Measurements from ENCODE around the gene IL1RAPL1.
"Not testable (repeated sequence)": the region's sequence is repeated elsewhere in the genome, so short reads cannot be mapped to it uniquely, and the experiment has no call there.

Gene IL1RAPL1

DNA sequence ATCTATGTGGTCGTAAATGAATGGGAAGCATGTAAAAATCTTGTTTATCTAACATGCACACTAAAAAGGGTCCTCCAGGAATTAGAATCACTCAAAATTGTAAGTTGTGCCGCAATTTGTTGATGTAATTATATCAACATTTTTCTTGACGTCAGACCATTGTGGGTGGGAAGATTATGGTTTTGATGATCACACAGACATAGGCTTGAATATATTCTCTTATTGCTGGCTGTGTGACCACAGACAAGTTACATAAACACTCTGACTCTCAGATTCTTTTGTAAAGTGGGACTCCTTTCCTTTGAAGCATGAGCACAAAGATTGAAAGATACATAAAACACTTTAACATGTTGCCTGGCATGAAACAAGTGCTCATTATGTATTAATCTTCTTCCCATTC is 51.5 kb downstream of the IL1RAPL1 start:
- no peak for DNase-seq

- DNase-seq = no peak
Measured at GRCh38 chrX:28639451-28639850, 52.2 kb downstream of the IL1RAPL1 start.

- no peak for DNase-seq
Measured at GRCh38 chrX:28649541-28649940, 62.3 kb downstream of the IL1RAPL1 start.

GRCh38 chrX:28651186-28651585 is 63.9 kb downstream of the IL1RAPL1 start:
- DNase-seq = no peak

- DNase-seq = no peak
Measured at GRCh38 chrX:28659269-28659668, 72.0 kb downstream of the IL1RAPL1 start.

GRCh38 chrX:28665778-28666177 is 78.5 kb downstream of the IL1RAPL1 start:
- no peak for DNase-seq

GRCh38 chrX:28668303-28668702 is 81.1 kb downstream of the IL1RAPL1 start:
- no peak for DNase-seq

DNA sequence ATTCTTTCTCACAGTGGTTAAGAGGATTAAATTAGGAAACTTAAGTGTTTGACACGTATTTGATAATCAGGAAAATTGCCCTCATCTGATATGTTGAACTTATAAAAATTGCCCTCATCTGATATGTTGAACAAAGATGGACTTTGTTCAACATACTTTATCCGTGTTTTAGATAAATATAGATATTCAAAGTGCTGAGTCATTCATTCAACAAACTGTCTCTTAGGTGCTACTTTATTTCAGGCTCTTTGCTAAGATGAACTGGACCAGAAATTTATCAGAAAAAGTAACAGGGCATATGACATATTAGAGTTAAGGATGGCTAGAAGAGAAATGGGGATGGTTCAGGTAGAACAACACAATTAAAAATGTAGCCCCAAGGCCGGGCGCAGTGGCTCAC is 81.7 kb downstream of the IL1RAPL1 start:
- DNase-seq = no peak

DNA sequence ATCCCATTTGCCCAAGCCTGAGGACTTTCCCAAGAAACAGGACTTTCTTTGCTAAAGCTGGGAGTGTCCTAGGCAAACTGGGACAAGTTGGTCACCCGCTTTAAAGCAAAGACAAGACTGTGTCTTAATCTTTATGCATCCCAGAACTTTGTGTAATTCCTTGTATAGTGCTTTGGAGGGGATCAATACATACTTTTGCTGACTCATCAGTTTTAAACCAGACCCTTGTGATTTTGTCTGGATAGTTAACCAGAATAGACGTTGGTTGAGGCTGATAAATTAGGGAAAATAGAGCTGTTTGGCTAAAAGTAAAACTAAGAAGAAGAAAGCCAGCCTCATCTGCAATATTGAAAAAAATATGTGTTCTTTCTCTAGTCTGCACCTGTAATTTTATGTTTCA is 82.8 kb downstream of the IL1RAPL1 start:
- DNase-seq = no peak

GRCh38 chrX:28675173-28675572 is 87.9 kb downstream of the IL1RAPL1 start:
- DNase-seq = no peak

GRCh38 chrX:28693101-28693500 is 105.9 kb downstream of the IL1RAPL1 start:
- no peak for DNase-seq

- no peak for DNase-seq
Measured at GRCh38 chrX:28697732-28698131, 110.5 kb downstream of the IL1RAPL1 start.

DNA sequence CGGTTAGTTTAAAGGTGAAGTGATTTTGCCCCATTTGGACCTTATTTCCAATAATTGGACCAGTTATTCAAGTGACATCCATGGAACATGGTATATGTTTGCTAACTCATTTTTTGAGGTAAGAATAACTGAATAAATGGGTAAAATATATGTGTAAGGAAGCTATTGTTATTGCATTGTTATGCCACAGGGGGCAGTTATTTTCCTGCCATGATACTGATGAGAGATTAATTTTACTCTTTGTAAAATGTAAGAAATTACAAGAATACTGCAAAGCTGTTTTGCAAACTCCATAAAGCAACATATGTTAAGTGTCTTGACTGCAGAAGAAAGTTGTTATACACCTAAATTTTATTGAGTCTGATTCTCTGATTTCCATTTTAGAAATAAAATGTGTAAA is 114.0 kb downstream of the IL1RAPL1 start:
- DNase-seq = no peak

DNA sequence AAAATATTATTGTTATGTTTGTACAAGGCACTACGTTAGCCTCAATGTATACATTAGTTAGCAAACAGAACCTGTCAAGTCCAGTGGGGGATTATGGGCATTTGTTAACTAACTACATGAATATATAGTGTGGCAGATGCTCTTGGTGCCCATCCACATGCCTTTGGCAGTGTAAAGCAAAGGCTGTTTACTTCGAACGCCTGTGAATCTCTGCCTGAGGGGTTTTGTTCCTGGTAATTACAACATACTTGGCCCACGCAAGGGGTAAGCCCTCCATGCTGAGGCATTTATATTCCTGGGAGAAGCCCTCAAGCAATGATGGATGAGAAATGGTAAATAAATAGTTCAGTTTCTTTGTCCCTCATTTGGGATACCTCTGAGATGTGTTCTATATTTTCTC is 119.7 kb downstream of the IL1RAPL1 start:
- no peak for DNase-seq

- no peak for DNase-seq
Measured at GRCh38 chrX:28709421-28709820, 122.2 kb downstream of the IL1RAPL1 start.

DNA sequence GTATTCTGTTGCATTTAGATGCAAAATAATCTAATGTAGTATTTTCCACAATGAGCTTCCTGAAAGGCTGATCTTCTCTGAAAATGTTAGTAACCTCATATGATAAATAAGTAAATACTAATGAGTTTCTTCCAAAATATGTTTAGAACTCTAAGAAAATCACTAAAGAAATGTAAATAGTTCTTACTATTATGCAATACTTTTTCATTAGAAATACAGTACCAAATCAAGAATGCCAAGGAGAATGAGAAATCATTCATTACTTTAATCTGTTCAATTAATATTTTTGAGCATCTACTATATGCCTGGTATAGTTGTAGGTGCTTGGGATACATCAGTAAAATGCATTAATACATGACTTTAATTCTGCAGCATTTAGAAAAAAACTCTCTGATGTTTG is 130.6 kb downstream of the IL1RAPL1 start:
- DNase-seq = no peak

GRCh38 chrX:28718450-28718849 is 131.2 kb downstream of the IL1RAPL1 start:
- no peak for DNase-seq

DNA sequence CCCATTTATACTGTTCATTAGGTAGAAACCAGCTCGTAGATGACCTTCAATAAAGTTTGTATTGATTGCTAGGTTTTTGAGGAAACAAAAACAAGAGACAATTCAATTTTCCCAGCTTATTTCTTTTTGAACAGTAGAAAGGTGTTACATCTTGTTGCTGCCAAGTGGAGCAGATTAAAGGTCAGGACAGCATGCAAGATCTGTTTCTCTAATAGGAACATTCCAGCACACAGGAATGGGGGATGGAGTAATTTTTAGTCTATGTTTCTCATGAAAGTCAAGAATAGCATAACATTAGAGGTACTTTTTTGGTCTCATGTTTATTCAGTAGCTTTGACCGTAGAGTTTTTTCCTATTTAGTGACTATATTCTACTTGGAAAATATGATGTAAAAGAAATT is 132.4 kb downstream of the IL1RAPL1 start:
- DNase-seq = no peak

DNA sequence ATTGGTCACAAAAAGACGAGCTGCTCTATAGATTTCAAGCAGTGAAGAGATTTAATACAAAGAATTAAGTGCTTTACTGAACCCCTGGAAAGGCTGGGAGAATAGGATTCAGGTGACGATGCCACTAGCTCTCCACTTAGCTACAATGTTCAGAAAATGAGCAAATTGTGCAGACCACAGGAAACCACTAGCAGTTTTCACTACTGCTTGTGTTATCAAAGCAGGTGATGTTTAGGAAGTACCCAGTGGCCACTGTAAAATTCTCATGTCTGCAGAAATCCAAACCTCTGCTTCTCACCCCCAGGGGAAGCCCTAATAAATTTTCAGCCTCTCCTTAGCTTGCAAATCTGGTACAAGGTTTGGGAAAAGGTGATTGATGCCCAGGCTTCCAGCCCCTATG is 165.1 kb downstream of the IL1RAPL1 start:
- DNase-seq = no peak

GRCh38 chrX:28756175-28756574 is 168.9 kb downstream of the IL1RAPL1 start:
- DNase-seq = no peak

- DNase-seq = no peak
Measured at GRCh38 chrX:28756647-28757046, 169.4 kb downstream of the IL1RAPL1 start.

- no peak for DNase-seq
Measured at GRCh38 chrX:28757290-28757689, 170.0 kb downstream of the IL1RAPL1 start.

GRCh38 chrX:28766561-28766960 is 179.3 kb downstream of the IL1RAPL1 start:
- not testable (repeated sequence) for DNase-seq

DNA sequence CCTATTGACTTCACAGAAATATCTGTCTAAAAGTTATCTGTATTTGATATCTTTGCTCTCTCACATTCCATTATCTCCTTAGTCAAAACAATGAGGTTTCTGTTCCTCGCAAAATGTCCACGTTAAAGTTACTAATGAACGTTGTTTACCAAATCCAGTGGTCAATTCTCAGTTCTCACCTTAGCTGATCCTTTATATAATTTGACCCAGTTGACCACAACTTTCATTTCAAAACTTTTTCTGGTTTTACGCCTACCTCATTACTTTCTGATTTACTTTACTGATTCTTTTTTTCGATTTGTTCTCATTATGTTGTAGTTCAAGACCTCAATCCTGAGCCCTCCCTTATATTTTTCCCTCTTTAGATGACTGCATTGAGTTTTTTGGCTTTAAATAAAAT is 186.6 kb downstream of the IL1RAPL1 start:
- DNase-seq = no peak

DNA sequence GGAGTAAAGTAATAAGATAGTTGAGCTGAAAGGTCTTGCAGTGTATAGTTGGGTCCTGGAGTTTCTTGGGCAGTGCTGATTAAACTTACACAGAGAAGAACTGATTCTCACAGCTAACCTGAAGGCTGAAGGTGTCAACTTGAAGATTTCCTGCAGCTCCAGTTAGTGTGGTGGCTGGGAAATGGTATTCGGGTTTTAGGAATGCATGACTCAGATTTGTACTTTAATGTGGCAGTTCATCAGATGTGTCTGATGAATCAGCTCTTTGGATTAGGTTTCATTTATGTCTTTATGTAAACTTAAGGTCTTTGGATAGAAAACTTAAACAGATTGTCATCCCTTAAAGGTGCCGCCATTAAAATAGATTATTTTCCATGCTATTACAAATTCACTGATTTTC is 200.0 kb downstream of the IL1RAPL1 start:
- no peak for DNase-seq

GRCh38 chrX:28800671-28801070 is 213.4 kb downstream of the IL1RAPL1 start:
- DNase-seq = not testable (repeated sequence)
